KMS-11 (cell line): ENCODE data around the gene TBC1D1.

Source experiments
- H2AFZ ChIP-seq: fragments of 200-600 bp; sonication (generic); 2 replicates; pipeline ENCODE4 v1.6.1; 2016; ENCODE audit warnings: antibody characterized with exemption, mixed run types, low read depth
- H3K27ac ChIP-seq: fragments of 200-600 bp; sonication (generic); 2 replicates; pipeline ENCODE4 v1.6.1; 2016; ENCODE audit warnings: mild to moderate bottlenecking, mixed run types
- H3K27me3 ChIP-seq: fragments of 200-600 bp; sonication (generic); 2 replicates; pipeline ENCODE4 v1.6.1; 2017; ENCODE audit warnings: mild to moderate bottlenecking, low read depth, mixed run types, moderate library complexity; ENCODE audit not compliant: insufficient read depth
- H3K36me3 ChIP-seq: fragments of 200-600 bp; sonication (generic); 2 replicates; pipeline ENCODE4 v1.6.1; 2017; ENCODE audit warnings: mild to moderate bottlenecking, mixed run types; ENCODE audit not compliant: insufficient read depth
- H3K4me1 ChIP-seq: fragments of 200-600 bp; sonication (generic); 2 replicates; pipeline ENCODE4 v1.6.1; 2016; ENCODE audit warnings: mild to moderate bottlenecking, low read depth, mixed run types; ENCODE audit not compliant: poor library complexity, severe bottlenecking
- H3K4me2 ChIP-seq: fragments of 200-600 bp; sonication (generic); 2 replicates; pipeline ENCODE4 v1.7.0; 2016; ENCODE audit warnings: mild to moderate bottlenecking, mixed run types
- H3K4me3 ChIP-seq: fragments of 200-600 bp; sonication (generic); IDR thresholded peaks from 2 replicates; pipeline ENCODE4 v1.6.1; 2017; ENCODE audit warnings: low read depth, low read length, mixed read lengths; ENCODE audit not compliant: insufficient read depth
- H3K79me2 ChIP-seq: fragments of 200-600 bp; sonication (generic); 2 replicates; pipeline ENCODE4 v1.6.1; 2016; ENCODE audit warnings: low read depth, mixed run types; ENCODE audit not compliant: insufficient read depth
- H3K9ac ChIP-seq: fragments of 200-600 bp; sonication (generic); 2 replicates; pipeline ENCODE4 v1.6.1; 2016; ENCODE audit warnings: mild to moderate bottlenecking, mixed run types
- H4K20me1 ChIP-seq: fragments of 200-600 bp; sonication (generic); 2 replicates; pipeline ENCODE4 v1.6.1; 2016; ENCODE audit warnings: mild to moderate bottlenecking, mixed run types; ENCODE audit not compliant: insufficient read depth
- TF ChIP-seq, protein P1 (sequence below): fragments of 200-600 bp; sonication (generic); conservative IDR thresholded peaks from 2 replicates; pipeline ENCODE4 v1.6.1; 2017; ENCODE audit warnings: low read depth, mild to moderate bottlenecking, antibody characterized with exemption, low read length, moderate library complexity, mixed read lengths

TBC1D1 gene

DNA sequence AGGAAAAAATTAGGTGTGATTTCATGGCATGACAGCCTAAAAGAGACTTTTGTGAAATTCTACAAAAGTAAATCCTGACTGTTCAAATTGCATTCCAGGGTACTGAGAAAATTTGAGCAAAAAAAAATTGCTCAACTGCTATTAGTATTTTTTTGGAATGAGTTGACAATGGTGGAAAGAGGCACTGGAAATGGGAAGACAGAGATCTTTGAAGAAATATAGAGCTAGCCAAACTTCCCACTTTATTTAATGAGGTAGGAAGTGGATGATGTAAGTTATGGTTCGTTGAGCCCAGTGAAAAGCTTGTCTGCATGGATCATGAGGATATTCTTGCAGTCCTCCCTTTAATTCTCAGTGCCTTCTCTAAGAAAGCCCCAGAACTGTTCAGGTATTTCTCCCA lies 253.1 kb downstream of the TBC1D1 start:
- H3K27me3 ChIP-seq: no peaks in the 10 kb centered on the region
- TF ChIP-seq, protein P1, sequence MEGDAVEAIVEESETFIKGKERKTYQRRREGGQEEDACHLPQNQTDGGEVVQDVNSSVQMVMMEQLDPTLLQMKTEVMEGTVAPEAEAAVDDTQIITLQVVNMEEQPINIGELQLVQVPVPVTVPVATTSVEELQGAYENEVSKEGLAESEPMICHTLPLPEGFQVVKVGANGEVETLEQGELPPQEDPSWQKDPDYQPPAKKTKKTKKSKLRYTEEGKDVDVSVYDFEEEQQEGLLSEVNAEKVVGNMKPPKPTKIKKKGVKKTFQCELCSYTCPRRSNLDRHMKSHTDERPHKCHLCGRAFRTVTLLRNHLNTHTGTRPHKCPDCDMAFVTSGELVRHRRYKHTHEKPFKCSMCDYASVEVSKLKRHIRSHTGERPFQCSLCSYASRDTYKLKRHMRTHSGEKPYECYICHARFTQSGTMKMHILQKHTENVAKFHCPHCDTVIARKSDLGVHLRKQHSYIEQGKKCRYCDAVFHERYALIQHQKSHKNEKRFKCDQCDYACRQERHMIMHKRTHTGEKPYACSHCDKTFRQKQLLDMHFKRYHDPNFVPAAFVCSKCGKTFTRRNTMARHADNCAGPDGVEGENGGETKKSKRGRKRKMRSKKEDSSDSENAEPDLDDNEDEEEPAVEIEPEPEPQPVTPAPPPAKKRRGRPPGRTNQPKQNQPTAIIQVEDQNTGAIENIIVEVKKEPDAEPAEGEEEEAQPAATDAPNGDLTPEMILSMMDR: no peak
- peaks cover 5% of the 10 kb centered on the region for H3K4me1 ChIP-seq
- H3K4me3 ChIP-seq: no peak overlapping the region
- H2AFZ ChIP-seq: no peak overlapping the region
- no peaks in the 10 kb centered on the region for H3K79me2 ChIP-seq
- no peak overlapping the region for H3K4me2 ChIP-seq
- no peak overlapping the region for H3K27ac ChIP-seq
- H3K36me3 ChIP-seq: no peaks in the 10 kb centered on the region
- no peak overlapping the region for H3K9ac ChIP-seq
- no peaks in the 10 kb centered on the region for H4K20me1 ChIP-seq

DNA sequence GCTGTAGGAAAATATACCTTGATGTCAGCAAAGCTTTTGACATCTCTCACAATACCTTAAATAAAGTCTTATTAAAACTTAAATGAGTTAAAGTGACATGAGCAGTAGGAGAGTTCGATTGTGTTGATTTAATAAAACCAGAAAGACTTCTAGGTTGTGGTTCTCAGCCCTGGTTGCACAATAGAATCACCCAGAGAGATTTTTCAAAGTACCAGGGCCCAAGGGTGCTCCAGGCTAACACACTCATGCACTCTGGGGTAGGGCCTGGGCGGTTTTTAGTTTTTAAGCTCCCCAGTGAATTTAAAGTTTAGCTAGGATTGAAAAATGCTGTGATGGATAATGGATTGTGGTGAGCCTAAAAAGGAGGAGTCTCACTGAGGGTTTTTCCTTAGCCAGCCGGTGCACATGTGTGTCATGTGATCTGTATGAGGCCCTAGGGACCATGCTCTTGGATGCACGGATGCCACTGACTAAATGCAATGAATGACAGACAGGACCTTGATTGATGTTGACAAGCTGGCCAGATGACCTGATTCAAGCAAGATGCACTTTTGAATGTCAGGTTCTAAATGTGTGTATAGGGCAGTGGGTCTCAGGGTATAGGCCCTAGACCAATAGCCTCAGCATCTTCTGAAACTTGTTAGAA lies 254.3 kb downstream of the TBC1D1 start:
- H3K27me3 ChIP-seq: no peaks in the 10 kb centered on the region
- no peak overlapping the region for H3K4me2 ChIP-seq
- no peaks in the 10 kb centered on the region for H3K36me3 ChIP-seq
- no peaks in the 10 kb centered on the region for H4K20me1 ChIP-seq
- no peaks in the 10 kb centered on the region for H3K79me2 ChIP-seq
- H3K4me1 ChIP-seq: peaks cover 5% of the 10 kb centered on the region
- TF ChIP-seq, protein P1: no peak
- no peak overlapping the region for H3K27ac ChIP-seq
- no peak overlapping the region for H3K4me3 ChIP-seq
- no peak overlapping the region for H3K9ac ChIP-seq
- H2AFZ ChIP-seq: no peak overlapping the region

DNA sequence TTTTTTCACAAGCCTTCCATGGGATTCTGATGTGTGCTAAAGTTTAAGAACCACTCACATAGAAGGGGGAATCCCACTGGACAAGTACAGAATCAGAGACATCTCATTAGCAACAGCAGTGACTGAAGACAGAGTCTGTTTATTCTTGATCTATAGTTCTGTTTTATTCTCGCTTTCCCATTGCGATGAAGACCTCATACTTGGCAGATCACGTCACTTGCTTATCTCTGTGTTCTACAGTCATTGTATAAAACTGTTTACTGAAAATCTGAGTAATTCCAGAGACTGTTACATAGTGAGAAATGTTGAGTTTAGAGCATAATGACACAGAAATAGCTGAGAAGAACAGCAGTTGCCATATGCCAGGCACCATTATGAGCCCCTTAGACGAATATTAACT lies 254.9 kb downstream of the TBC1D1 start:
- Histone ChIP-seq H3K4me1 (no peaks in the 10 kb centered on the region), H3K4me2 (no peak overlapping the region), H4K20me1 (no peaks in the 10 kb centered on the region), H3K4me3 (no peak overlapping the region), H3K27me3 (no peaks in the 10 kb centered on the region), H3K27ac (no peak overlapping the region), H3K36me3 (no peaks in the 10 kb centered on the region), H3K79me2 (no peaks in the 10 kb centered on the region), H2AFZ (no peak overlapping the region), H3K9ac (no peak overlapping the region)
- TF ChIP-seq, protein P1: no peak

DNA sequence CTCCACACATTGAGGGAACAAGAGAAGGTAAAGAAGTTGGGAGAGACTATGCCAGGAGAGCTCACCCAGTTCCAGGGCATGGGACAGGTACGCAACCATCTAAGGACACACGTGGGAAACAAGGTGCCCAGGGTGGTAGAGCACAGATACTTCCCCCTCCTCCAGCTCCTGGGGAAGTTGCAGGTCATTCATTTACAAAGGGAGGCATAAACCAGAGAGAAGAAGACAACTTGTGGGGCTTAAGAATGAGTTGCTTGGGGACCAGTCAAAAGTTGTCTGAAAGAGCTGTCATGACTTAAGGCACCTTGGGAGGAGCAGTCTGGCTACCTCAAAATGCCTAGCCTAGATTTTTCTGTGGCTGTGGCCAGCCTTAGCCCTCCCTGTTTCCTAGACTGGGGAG lies 255.5 kb downstream of the TBC1D1 start:
- no peak overlapping the region for H3K4me3 ChIP-seq
- no peaks in the 10 kb centered on the region for H3K36me3 ChIP-seq
- H3K4me1 ChIP-seq: no peaks in the 10 kb centered on the region
- H3K79me2 ChIP-seq: no peaks in the 10 kb centered on the region
- H3K27me3 ChIP-seq: no peaks in the 10 kb centered on the region
- H3K4me2 ChIP-seq: no peak overlapping the region
- no peaks in the 10 kb centered on the region for H4K20me1 ChIP-seq
- H3K9ac ChIP-seq: no peak overlapping the region
- TF ChIP-seq, protein P1: no peak
- no peak overlapping the region for H3K27ac ChIP-seq
- no peak overlapping the region for H2AFZ ChIP-seq
